Measurements from ENCODE around the gene GADL1.

GADL1 gene

GRCh38 chr3:30894521-30895251 is at the start of gene GADL1:
Gene GADL1, minus strand, starts transcription at chr3:30894661. Its CDS starts 47 bp downstream, at chr3:30894614.
- DNase-seq (ENCODE audit: low read depth in 2 of 2), result no peak

GRCh38 chr3:30944124-30944523 is 49.7 kb upstream of the GADL1 start:
- no peak for DNase-seq (ENCODE audit: low read depth in 2 of 2)

- no peak for DNase-seq (ENCODE audit: low read depth in 2 of 2)
Observed at GRCh38 chr3:30943206-30943605, 48.7 kb upstream of the GADL1 start.

GRCh38 chr3:30941342-30941741 is 46.9 kb upstream of the GADL1 start:
- no peak for DNase-seq (ENCODE audit: low read depth in 2 of 2)

GRCh38 chr3:30940740-30941139 is 46.3 kb upstream of the GADL1 start:
- DNase-seq (ENCODE audit: low read depth in 2 of 2), result no peak

GRCh38 chr3:30934208-30934550 is 39.7 kb upstream of the GADL1 start:
- DNase-seq (ENCODE audit: low read depth in 2 of 2), result no peak

- no peak for DNase-seq (ENCODE audit: low read depth in 2 of 2)
Observed at GRCh38 chr3:30933478-30934207, 39.2 kb upstream of the GADL1 start.

- DNase-seq (ENCODE audit: low read depth in 2 of 2), result no peak
Observed at GRCh38 chr3:30932513-30933098, 38.1 kb upstream of the GADL1 start.

- DNase-seq (ENCODE audit: low read depth in 2 of 2), result no peak
Observed at GRCh38 chr3:30924763-30925162, 30.3 kb upstream of the GADL1 start.

GRCh38 chr3:30919564-30919963 is 25.1 kb upstream of the GADL1 start:
- no peak for DNase-seq (ENCODE audit: low read depth in 2 of 2)

- no peak for DNase-seq (ENCODE audit: low read depth in 2 of 2)
Observed at GRCh38 chr3:30918761-30919160, 24.3 kb upstream of the GADL1 start.

GRCh38 chr3:30915782-30916181 is 21.3 kb upstream of the GADL1 start:
- no peak for DNase-seq (ENCODE audit: low read depth in 2 of 2)

- no peak for DNase-seq (ENCODE audit: low read depth in 2 of 2)
Observed at GRCh38 chr3:30914696-30915095, 20.2 kb upstream of the GADL1 start.

- DNase-seq (ENCODE audit: low read depth in 2 of 2), result no peak
Observed at GRCh38 chr3:30913176-30913575, 18.7 kb upstream of the GADL1 start.

- no peak for DNase-seq (ENCODE audit: low read depth in 2 of 2)
Observed at GRCh38 chr3:30912301-30912700, 17.8 kb upstream of the GADL1 start.

GRCh38 chr3:30908456-30909037 is 14.1 kb upstream of the GADL1 start:
- DNase-seq (ENCODE audit: low read depth in 2 of 2), result no peak

- no peak for DNase-seq (ENCODE audit: low read depth in 2 of 2)
Observed at GRCh38 chr3:30904996-30905395, 10.5 kb upstream of the GADL1 start.

GRCh38 chr3:30895329-30895728 is 868 bp upstream of the GADL1 start:
- no peak for DNase-seq (ENCODE audit: low read depth in 2 of 2)

GRCh38 chr3:30893678-30894325 is 659 bp downstream of the GADL1 start:
- DNase-seq (ENCODE audit: low read depth in 2 of 2), result no peak

GRCh38 chr3:30890907-30891306 is 3.6 kb downstream of the GADL1 start:
- DNase-seq (ENCODE audit: low read depth in 2 of 2), result no peak

GRCh38 chr3:30886888-30887287 is 7.6 kb downstream of the GADL1 start:
- no peak for DNase-seq (ENCODE audit: low read depth in 2 of 2)

GRCh38 chr3:30878862-30879261 is 15.6 kb downstream of the GADL1 start:
- no peak for DNase-seq (ENCODE audit: low read depth in 2 of 2)
